HG03097 (cell line): Measurements from ENCODE around the gene PTHLH.

Experiments used
- ATAC-seq: cut with Tn5 transposase; IDR thresholded peaks from one replicate; pipeline ENCODE4 v1.9.1; 2021; ENCODE audit not compliant: unreplicated experiment, low FRiP score

PTHLH gene

GRCh38 chr12:27972721-27973120 lies at the start of gene PTHLH:
TSS of gene PTHLH (minus strand) at chr12:27972733. CDS start at chr12:27969494, 3,239 bp downstream.
- no peak for ATAC-seq

- ATAC-seq = no peak
Measured at GRCh38 chr12:28021704-28022103, 49.2 kb upstream of the PTHLH start.

GRCh38 chr12:28017873-28018255 lies 45.3 kb upstream of the PTHLH start:
- ATAC-seq = no peak

GRCh38 chr12:28017126-28017872 lies 44.8 kb upstream of the PTHLH start:
- ATAC-seq = no peak

GRCh38 chr12:28015165-28015564 lies 42.6 kb upstream of the PTHLH start:
- no peak for ATAC-seq

GRCh38 chr12:28014196-28014595 lies 41.7 kb upstream of the PTHLH start:
- no peak for ATAC-seq

- ATAC-seq = no peak
Measured at GRCh38 chr12:28012333-28012918, 39.9 kb upstream of the PTHLH start.

GRCh38 chr12:28010036-28010435 lies 37.5 kb upstream of the PTHLH start:
- no peak for ATAC-seq

- no peak for ATAC-seq
Measured at GRCh38 chr12:27999970-28000369, 27.4 kb upstream of the PTHLH start.

GRCh38 chr12:27999521-27999920 lies 27.0 kb upstream of the PTHLH start:
- ATAC-seq = no peak

- no peak for ATAC-seq
Measured at GRCh38 chr12:27998658-27999057, 26.1 kb upstream of the PTHLH start.

GRCh38 chr12:27998170-27998569 lies 25.6 kb upstream of the PTHLH start:
- no peak for ATAC-seq

- ATAC-seq = no peak
Measured at GRCh38 chr12:27996761-27997160, 24.2 kb upstream of the PTHLH start.

GRCh38 chr12:27995406-27995805 lies 22.9 kb upstream of the PTHLH start:
- ATAC-seq = no peak

- no peak for ATAC-seq
Measured at GRCh38 chr12:27988594-27989233, 16.2 kb upstream of the PTHLH start.

- no peak for ATAC-seq
Measured at GRCh38 chr12:27987331-27987730, 14.8 kb upstream of the PTHLH start.

GRCh38 chr12:27984275-27984674 lies 11.7 kb upstream of the PTHLH start:
- no peak for ATAC-seq

- ATAC-seq = no peak
Measured at GRCh38 chr12:27982951-27983350, 10.4 kb upstream of the PTHLH start.

GRCh38 chr12:27982385-27982784 lies 9.9 kb upstream of the PTHLH start:
- ATAC-seq = no peak

- no peak for ATAC-seq
Measured at GRCh38 chr12:27981874-27982273, 9.3 kb upstream of the PTHLH start.

GRCh38 chr12:27979145-27979544 lies 6.6 kb upstream of the PTHLH start:
- ATAC-seq = no peak
